GM21528 (cell line): ENCODE results near the gene LELP1.
"Not testable (repeated sequence)": the region's sequence is repeated elsewhere in the genome, so short reads cannot be mapped to it uniquely, and the experiment has no call there.

Experiments used
- ATAC-seq: cut with Tn5 transposase; IDR thresholded peaks from one replicate; pipeline ENCODE4 v1.9.1; 2021; ENCODE audit warnings: mild to moderate bottlenecking, moderate library complexity; ENCODE audit not compliant: unreplicated experiment, low FRiP score

Gene LELP1

DNA sequence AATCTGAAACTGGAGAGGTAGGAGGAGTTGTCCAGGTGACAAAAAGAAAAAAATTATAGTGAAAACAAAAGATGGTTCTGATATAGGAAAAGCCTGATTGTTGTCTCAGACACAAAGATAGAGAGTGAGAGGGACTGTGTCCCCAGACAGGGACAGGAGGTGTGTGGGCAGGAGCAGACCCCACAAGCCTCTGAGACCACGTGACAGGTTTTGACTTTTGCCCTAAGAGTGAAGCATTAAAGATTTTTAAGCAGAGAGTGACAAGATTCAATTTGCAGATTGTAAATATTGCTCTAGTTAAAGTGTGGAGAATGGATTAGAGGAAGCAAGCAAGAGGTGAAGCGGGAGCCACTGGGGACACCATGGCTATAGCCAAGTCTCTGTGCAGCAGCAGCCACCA is 24.6 kb downstream of the LELP1 start:
- ATAC-seq = no peak

GRCh38 chr1:153228491-153228890 is 25.3 kb downstream of the LELP1 start:
- no peak for ATAC-seq

DNA sequence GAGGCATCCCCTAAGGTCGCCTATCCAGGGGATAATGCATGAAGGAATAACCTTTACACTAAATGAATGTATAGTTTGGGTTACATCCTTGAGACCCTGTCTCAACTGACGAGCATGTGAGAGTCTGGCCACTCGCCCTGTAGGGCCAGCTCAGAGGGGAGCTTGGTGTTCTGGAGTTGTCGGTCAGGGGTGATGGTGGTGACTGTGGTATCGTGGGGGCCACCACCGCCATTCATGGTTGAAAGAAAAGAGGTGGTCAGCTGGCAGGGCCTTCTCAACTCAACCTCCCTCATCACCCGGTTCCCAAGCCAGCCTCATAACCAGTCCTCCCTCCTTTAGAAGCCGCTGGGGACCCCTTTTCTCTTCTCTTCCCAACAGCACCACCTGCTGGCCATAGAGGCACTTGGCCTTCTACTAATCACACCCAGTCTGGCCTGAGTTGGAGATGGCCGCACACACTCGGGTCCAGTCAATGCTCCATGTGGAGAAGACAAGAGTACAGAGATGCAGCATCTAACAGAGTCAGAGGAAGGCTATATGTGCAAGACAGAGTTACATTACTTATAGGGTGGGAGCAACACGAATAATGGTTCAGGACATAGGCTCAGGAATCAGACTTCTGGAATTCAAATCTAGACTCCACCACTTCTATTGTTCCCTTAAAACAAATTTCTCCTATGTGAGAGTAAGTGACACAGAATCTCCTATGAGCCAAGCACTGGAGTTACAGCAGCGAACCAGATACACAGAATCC is 26.0 kb downstream of the LELP1 start:
- ATAC-seq = not testable (repeated sequence)

DNA sequence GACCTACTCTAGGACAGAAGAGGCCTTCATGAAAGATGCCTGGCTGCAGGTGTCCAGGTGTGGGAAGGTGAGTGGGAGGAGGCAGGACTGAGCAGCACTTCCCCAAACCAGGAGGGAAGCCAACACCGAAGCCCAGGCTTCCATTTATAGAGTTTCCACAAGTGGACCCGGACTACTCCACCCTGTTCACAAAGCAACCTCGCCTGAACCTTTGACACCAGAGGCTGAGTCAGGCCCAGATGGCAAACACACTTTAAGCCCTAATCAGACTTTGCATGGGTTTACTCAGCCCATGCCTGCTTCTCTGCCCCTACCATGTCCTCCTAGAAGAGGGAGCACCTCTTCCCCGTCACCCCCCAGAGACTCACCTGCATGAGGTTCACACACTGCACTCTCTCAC is 28.1 kb downstream of the LELP1 start:
- no peak for ATAC-seq

DNA sequence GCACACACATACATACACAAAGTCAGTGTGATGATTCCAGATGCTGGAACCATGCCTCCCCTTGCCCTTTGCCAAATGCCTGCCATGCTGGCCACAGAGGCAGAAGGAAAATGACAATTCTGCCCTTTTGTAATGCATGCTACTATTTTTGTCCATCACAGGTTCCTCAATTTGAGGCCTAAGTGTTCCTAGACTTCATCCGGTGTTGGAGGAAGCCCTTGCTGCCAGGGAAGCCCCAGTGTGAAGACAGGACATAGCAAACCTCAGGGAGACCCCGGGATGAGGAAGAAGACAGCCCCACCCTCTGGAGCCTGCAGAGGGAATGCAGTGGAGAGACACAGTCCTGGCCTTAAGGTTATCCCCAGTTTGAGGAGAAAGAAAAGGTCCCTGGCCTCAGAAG is 28.6 kb downstream of the LELP1 start:
- no peak for ATAC-seq

GRCh38 chr1:153232553-153232952 is 29.3 kb downstream of the LELP1 start:
- no peak for ATAC-seq

DNA sequence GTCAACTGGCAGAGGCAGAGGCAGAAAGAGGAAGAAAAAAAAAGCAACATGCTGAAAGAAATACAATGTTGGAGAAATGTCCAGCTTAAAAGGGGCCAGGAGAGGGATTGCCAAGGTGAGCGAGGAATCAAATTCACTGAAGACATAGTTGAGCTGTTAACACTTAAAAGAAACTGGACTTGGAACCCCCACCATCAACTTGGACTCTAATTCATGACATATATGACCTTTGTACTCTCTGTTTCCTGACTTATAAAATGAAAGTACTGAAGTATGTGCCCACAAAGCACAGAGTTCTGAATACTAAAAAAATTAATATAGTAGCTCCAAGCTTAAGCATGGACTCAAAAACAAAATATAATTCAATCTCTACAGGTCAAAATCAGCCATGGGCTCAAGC is 30.2 kb downstream of the LELP1 start:
- no peak for ATAC-seq

- ATAC-seq = no peak
These were observed 35.3 kb downstream of the LELP1 start for GRCh38 chr1:153238527-153238926.

GRCh38 chr1:153242160-153242559 is 38.9 kb downstream of the LELP1 start:
- no peak for ATAC-seq

GRCh38 chr1:153245466-153245865 is 42.2 kb downstream of the LELP1 start:
- ATAC-seq = no peak

DNA sequence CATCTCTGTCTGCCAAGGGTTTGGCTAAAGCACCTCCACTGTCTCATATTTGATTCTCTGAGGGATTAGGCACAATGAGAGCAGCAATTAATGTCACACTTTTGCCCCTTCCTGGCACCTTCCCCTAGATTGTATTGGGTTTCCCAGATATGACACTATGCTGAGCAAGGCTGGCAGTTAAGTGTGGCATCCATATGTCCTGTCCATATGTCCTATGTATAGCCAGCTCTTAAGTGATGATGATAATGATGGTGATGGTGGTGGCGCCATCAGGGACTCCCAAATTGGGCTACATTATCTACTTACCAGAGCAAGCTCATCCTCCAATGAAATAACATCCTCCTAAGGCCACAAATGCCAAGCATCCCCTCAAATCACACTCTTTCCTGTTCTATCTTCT is 42.8 kb downstream of the LELP1 start:
- ATAC-seq = no peak

GRCh38 chr1:153246825-153247224 is 43.6 kb downstream of the LELP1 start:
- no peak for ATAC-seq

DNA sequence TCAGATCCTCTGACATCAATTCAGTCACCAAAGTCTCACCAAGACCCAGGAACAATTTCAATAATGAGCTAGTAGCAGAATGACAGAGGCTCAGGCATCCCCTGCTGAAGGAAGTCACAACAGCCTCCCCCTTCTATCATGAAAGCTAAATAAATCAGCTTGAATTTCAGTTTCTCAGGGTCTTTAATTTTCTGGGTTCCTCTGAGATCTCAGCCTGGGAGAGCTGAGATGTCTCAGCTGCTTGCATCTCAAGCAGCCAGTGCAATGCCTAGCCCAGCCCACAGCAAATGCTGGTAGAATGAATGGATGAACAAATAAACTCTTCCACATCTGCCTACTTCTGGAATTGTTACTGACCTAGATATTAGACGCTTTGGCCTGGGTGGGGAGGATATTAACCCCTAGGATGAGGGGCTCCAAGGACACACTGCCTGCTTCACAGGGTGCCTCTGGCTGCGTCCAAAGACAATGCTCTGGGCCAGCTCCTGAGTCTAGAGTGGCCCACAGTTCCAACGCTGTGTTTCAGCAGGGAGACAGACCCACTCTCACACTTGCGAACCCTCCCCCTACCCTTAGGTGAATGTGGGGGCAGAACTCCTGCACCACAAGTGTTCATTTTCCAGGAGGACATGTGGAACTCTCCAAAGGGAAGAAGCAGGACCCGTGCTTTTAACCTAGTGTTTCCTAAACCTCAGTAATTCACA is 45.1 kb downstream of the LELP1 start:
- ATAC-seq = no peak

- ATAC-seq = no peak
These were observed 46.9 kb downstream of the LELP1 start for GRCh38 chr1:153250166-153250565.

DNA sequence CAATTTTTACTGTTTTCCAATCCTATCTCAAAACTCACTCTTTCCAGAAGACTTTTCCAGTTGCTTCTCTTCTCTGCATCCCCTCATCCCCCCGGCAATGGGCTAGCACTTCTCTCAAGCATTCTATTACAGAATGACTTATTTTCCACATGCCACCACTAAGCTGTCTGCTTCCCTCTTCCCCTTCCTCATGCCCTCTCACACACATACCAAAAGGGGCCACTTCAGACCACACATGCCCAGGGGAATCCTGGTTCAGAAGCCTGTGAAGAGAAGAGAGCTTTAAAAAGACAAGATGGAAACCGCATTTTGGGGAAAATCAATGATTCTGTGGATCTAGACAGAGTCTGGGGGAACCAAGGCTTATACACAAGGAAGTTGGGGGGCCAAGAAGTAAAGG is 47.9 kb downstream of the LELP1 start:
- ATAC-seq = no peak

GRCh38 chr1:153251562-153251961 is 48.3 kb downstream of the LELP1 start:
- ATAC-seq = no peak

DNA sequence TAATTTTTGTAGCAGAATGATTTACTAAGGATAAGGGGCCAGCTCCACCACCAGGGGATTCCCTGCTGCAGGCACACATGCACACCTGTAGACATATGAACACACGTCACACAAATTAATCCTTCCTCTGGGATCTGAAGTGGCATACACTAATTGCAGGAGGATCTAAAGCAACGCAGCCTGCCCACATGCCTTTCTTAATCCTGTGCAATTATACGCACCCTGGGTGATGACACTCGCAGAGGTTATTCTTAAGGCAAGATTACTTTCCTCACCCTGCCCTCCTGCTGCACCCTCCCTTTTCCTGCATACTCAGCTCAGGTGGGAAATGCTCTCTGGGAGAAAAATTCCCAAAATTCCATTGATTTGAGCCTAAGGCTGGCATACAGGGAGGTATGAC is 48.8 kb downstream of the LELP1 start:
- no peak for ATAC-seq

GRCh38 chr1:153253076-153253475 is 49.8 kb downstream of the LELP1 start:
- ATAC-seq = no peak

- ATAC-seq = no peak
These were observed 50.5 kb downstream of the LELP1 start for GRCh38 chr1:153253693-153254092.
